Activated T-helper 1 cell treated with Interleukin-2 at 50 U/mL for 16 hours (primary cell): ENCODE data around the gene MOSMO.
"Not testable (repeated sequence)": the region's sequence is repeated elsewhere in the genome, so short reads cannot be mapped to it uniquely, and the experiment has no call there.

Experiments used
- DNase-seq: peaks from one replicate; pipeline ENCODE4 v3.0.0-alpha.2; 2020; ENCODE audit warnings: low read depth

Gene MOSMO

GRCh38 chr16:22093331-22093730 lies 85.4 kb downstream of the MOSMO start:
- DNase-seq = no peak

DNA sequence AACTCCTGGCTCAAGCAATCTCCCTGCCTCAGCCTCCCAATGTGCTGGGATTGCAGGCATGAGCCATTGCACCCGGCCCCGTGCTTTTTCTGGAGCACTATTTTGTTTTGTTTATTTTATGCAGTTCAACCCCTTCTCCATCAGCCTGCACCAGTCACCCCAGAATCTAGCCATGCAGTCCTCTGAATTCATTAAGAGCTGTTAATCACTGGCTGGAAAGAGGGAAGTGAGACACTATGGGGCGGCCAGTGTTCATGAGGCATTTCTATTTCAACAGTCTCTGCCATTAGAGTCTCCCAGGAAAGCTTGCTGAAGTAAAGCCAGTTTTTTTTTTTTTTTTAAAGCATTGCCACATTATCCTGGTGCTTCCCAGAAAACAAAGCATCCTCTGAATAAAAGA lies 86.1 kb downstream of the MOSMO start:
- DNase-seq = no peak

DNA sequence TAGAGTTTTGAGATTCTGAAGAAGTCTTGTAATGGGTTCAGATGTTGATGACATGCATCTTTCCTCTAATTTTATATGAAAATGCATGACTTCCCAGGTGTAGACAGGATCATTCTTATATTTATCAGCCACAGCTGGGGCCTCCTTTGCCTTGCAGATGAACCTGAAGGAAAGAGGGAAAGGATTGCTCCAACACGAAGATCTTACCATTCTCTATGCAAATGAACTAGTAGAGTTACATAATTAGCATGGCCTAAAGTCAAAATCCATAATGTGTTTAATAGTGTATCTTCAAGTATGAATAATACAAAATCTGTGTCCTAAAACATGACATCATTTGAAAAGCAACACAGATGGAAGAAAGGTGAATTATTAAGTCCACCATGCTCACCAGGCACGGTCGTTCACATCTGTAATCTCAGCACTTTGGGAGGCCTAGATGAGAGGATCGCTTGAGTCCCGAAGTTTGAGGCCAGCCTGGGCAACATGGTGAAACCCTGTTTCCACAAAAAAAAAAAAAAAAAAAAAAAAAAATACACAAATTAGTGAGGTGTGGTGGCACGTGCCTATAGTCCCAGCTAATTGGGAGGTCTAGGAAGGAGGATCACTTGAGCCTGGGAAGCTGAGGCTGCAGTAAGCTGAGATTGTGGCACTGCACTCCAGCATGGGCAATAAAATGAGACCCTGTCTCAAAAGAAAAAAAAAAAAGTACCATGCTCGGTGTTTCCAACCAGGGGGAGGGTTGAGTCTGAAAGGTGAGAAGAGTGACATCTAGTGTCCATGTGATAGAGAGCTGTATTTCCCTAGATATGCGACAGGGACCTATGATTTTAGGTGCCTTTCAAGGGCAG lies 90.7 kb downstream of the MOSMO start:
- no peak for DNase-seq

DNA sequence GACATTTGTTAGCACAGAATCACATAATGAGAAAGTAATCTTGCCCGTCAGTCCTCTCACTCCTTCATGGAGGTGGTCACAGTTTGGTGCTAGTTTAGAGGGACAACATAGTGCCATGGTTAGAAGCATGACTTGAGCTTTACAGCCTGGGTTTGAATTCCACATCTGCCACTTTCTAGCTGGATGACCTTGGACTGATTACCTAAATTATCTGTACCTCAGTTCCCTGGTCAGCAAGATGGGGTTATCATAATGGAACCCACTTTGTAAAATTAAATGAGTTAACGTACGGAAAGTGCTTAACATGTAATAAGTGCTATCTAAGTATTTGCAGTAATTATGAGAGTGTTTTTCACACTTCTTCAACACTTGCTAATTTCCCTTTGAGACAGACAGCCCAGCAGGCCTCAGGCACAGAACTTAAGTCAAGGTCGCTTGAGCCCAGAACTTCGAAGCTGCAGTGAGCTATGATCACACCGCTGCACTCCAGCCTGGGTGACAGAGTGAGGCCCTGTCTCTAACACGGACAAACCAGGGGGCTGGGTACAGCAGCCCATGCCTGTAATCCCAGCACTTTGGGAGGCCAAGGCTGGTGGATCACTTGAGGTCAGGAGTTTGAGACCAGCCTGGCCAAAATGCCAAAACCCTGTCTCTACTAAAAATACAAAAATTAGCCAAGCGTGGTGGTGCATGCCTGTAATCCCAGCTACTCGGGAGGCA lies 91.5 kb downstream of the MOSMO start:
- no peak for DNase-seq

- DNase-seq = no peak
Observed at GRCh38 chr16:22103441-22103840, 95.5 kb downstream of the MOSMO start.

DNA sequence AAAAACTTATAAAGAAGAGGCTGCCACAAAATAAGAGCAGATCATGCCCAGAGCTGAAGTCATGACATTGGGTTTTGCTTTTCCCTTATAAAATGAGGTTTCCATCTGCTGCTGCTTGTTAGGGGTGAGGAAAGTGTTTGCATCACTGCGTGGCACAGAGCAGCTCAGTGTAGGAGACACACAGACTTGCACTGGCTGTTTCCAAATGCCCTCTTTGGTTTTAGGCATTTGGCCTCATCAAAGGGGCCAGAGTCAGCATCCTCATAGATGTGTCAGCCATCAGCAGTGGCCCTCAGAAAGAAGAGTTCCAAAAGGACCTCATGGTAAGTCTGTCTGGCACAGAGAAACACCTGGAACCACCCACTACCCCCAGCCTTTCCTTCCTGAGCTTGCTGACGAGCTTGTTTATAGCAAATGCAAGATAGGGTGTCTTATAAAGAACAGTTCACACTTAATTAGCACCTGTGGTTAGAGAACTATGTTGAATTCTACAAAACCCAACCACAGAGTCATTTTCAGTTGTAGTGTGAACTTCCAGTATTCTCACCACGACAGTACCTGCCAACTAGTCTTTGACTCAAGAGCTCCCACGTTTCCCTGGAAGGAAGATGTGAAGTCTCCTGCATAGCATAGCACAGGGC lies 101.5 kb downstream of the MOSMO start:
- DNase-seq = no peak

- DNase-seq = not testable (repeated sequence)
Observed at GRCh38 chr16:22111629-22112028, 103.7 kb downstream of the MOSMO start.

GRCh38 chr16:22116095-22116700 lies 108.3 kb downstream of the MOSMO start:
- DNase-seq = no peak

GRCh38 chr16:22117609-22118008 lies 109.7 kb downstream of the MOSMO start:
- no peak for DNase-seq

GRCh38 chr16:22120440-22120839 lies 112.5 kb downstream of the MOSMO start:
- DNase-seq = no peak

DNA sequence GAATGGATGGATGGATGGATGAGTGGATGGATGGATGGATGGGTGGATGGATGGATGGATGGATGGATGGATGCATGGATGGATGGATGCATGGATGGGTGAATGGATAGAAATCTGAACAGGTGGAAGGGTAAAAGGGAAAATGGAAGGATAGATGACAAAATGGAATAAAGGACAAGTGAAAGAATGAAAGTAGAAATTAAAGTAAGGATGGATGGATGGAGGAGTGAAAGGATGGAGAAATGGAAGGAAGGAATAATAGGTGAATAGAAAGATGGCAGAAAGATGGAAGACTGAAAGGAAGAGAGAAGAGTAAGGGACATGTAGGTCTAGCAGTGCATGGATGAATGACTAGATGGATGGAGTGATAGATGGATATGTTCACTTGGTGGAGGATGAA lies 114.3 kb downstream of the MOSMO start:
- DNase-seq = no peak

DNA sequence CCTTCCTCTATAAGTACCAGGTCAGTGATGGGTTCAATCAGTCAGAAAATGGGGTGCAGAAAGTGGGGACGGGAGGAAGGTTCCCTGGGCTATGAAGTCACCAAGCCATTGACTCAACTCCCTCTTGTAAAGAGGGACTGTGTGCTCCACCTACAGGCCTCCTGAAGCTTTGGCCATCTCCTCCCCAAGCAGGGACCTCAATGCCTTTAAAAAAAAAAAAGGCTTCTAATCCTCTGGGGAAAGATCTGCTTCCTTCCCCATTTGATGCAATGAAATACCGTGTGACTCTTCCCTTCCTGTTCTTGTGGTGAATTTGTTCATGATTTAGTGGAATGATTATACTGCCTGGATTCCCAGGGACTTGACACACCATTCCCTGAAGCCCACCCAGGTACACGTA lies 115.2 kb downstream of the MOSMO start:
- DNase-seq = no peak

GRCh38 chr16:22123759-22124490 lies 116.0 kb downstream of the MOSMO start:
- no peak for DNase-seq

DNA sequence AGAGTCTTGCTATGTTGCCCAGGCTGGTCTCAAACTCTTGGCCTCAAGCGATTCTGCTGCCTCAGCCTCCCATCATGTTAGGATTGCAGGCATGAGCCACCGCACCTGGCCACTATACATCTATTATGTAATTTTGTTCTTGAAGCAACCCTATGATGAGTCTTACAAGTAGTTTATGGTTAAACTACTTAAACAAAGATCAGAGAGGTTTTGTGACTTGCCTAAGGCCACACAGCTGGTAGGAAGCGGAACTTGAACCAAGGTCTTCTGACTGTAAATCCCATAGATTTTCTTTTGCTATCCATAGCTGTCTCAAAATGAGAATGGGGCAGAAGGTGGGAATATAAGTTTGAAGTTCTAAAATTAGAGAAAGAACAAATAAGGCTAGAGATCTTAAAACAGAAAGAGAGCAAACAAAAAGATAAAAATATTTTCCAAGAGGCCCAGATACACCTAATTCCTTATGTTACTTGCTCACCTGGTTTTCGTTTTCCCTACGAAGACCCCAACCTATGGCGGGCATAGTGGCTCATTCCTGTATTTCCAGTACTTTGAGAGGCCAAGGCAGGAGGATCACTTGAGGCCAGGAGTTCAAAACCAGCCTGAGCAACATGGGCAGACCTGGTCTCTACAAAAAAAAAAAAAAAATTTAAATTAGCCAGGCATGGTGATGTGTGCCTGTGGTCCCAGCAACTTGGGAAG lies 116.8 kb downstream of the MOSMO start:
- DNase-seq = no peak

DNA sequence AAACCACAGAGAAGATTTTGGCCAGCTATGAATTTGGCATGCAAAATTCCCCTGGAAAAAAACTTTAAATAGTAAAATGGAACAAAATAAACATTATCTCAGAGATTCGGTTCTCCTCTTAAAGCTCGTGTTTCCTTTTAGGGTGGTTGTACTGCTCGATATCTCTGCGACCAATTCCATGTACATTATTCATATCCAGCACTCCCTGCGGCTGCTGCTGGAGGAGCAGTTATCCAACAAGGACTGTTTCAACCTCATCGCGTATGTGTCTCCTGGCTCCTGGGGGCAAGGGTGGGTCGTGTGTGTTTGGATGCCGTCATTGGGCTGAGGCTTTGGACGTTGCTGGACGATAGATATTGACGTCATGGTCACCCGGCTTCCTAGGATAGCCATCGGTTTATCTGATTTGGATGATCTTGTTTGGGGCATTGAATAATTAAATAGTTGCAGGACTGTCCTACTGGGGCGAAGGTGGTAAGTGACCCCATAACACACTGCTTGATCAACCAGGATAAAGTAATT lies 118.2 kb downstream of the MOSMO start:
- DNase-seq = no peak

DNA sequence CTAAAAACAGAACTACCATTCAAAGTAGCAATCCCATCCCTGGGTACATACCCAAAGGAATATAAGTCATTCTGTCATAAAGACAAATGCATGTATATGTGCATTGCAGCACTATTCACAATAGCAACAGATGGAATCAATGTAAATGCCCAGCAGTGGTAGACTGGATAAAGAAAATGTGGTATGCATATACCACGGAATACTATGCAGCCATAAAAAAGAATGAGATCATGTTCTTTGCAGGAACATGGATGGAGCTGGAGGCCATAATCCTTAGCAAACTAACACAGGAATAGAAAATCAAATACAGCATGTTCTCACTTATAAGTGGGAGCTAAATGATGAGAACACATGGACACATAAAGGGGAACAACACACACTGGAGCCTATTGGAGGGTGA lies 120.6 kb downstream of the MOSMO start:
- DNase-seq = not testable (repeated sequence)

- DNase-seq = no peak
Observed at GRCh38 chr16:22130528-22130927, 122.6 kb downstream of the MOSMO start.

DNA sequence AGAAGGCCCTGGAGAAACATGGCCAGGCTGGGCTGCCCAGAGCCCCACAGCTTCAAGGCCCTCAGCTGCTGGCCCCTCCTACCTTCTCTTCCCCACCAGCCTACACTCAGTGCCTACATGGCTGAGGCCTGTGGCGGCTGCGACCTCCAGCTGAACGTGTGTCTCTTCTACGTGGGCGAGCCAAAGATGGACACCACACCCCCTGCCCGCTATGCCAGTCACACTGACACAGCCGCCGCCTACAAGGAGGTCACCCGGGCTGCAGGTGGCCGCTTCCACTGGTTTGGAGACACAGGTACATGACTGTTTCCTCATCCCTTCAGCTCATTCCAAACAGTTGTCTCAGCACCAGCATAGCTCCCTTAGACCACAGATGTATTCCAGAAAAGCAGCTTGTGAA lies 124.9 kb downstream of the MOSMO start:
- no peak for DNase-seq
